OCI-LY7 (cell line): ENCODE measurements around the gene SPINK1.
"Not testable (repeated sequence)": the region's sequence is repeated elsewhere in the genome, so short reads cannot be mapped to it uniquely, and the experiment has no call there.

Experiments used
- EZH2phosphoT487 ChIP-seq: fragments of 200-600 bp; sonication (generic); IDR thresholded peaks from 2 replicates; pipeline ENCODE4 v1.6.1; 2018; ENCODE audit warnings: low read depth, borderline replicate concordance, mild to moderate bottlenecking, mixed run types, antibody characterized with exemption, low read length, moderate library complexity, mixed read lengths
- TF ChIP-seq, protein P1 (sequence below): fragments of 200-600 bp; sonication (generic); conservative IDR thresholded peaks from 2 replicates; pipeline ENCODE4 v1.5.1; 2014; ENCODE audit warnings: mild to moderate bottlenecking, antibody characterized with exemption, low read length, moderate library complexity, mixed read lengths

DNA sequence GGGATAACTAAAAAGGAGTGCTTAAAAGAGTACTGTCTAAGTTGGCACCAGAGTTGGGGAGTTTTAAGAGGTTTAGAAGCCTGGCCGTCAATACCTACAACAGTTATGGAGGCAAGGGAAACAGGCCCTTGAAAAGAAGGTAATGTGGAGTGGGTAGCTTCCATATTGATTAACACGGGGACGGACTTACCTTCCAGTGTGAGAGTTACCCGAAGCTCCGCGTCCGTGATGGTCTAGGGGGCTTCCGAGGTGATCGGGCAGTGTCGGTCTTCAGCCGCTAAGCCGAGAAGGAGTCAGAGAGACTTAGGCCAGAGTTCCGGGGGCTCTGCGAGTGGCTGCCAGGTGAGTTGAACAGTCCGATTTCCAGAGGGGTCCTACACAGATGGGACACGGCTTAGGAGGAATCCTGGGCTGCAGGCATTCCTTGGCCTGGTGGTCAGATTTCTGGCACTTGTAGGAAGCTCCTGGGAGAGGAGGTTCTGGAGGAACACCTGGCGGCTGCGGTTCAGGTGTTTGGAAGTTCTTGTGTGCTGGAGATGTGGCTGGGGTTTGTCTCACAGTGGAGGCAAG, 40.6 kb upstream of the SPINK1 start:
- TF ChIP-seq, protein P1, sequence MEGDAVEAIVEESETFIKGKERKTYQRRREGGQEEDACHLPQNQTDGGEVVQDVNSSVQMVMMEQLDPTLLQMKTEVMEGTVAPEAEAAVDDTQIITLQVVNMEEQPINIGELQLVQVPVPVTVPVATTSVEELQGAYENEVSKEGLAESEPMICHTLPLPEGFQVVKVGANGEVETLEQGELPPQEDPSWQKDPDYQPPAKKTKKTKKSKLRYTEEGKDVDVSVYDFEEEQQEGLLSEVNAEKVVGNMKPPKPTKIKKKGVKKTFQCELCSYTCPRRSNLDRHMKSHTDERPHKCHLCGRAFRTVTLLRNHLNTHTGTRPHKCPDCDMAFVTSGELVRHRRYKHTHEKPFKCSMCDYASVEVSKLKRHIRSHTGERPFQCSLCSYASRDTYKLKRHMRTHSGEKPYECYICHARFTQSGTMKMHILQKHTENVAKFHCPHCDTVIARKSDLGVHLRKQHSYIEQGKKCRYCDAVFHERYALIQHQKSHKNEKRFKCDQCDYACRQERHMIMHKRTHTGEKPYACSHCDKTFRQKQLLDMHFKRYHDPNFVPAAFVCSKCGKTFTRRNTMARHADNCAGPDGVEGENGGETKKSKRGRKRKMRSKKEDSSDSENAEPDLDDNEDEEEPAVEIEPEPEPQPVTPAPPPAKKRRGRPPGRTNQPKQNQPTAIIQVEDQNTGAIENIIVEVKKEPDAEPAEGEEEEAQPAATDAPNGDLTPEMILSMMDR: not testable (repeated sequence)
- TF ChIP-seq EZH2phosphoT487: not testable (repeated sequence)
